Measurements from ENCODE around the gene TAF4B. TPM values are rescaled to one million over a fixed set of nuclear protein-coding genes. Genes with fewer than 3 reads are reported as not detected.

TAF4B gene
- total and polyA plus RNA-seq, 9 of the 15 experiments (the other 6 are each of a cell fraction or from before 2014, with no cell fraction given) = 4.5 to 25.3 (median 20.5) TPM

DNA sequence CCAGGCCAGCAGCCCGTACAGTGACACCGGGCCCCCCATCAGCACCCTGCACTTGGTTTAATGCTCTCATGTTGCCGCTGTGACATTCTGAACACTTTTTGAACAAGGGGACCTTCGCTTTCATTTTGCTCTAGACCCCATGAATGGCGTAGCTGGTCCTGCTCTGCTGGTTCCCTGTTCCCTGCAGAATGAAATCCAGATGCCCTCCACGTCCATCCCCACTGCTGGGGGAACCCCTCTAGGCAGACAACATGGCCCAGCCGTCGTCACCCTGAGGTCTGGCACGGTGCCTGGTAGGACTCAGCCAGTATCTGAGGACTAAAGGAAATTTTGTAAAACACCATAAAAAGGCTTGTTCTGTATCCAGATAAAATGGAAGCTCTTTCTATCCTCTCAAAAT lies 193.5 kb downstream of the TAF4B start:
- CTCF ChIA-PET (ENCODE audit: low intra/inter-chr PET ratio) = no interaction called here
- in situ Hi-C loops (cut with MboI) (no loop called here), intact Hi-C loops (cut with micrococcal nuclease) (no loop called here)
- no peak for ATAC-seq
- POLR2A ChIA-PET = interaction anchor here (0.9 kb wide), 1 partner anchor 9 kb away, joined by 4 read pairs; no protein-coding TSS in a partner anchor
- Histone ChIP-seq H3K4me3 (no peak overlapping the region), H2AFZ (ENCODE audit: low read depth, low read length) (no peak overlapping the region), H3K4me2 (ENCODE audit: insufficient read depth, low read length) (no peak overlapping the region), H4K20me1 (replicated peaks; ENCODE audit: control insufficient read depth, insufficient read depth, low read length) (no peaks in the 10 kb centered on the region), H3K9me3 (replicated peaks; ENCODE audit: control insufficient read depth, insufficient read depth, low read depth, low read length) (no peaks in the 10 kb centered on the region), H3K9me1 (ENCODE audit: control insufficient read depth, insufficient read depth, low read length) (no peaks in the 10 kb centered on the region), H3K36me3 (ENCODE audit: control insufficient read depth, insufficient read depth, low read length) (no peaks in the 10 kb centered on the region), H3K27me3 (ENCODE audit: control insufficient read depth in 2 of 2, insufficient read depth in 2 of 2, low read length in 2 of 2) (peaks cover 0 to 26% of the 10 kb centered on the region in 2 experiments), H3K79me2 (ENCODE audit: control insufficient read depth, insufficient read depth, low read length) (no peaks in the 10 kb centered on the region), H3K9ac (ENCODE audit: insufficient read depth in 1 of 2, low read depth in 2 of 2, low read length in 2 of 2) (no peak overlapping the region), H3K4me1 (replicated peaks in 1 of 2; ENCODE audit: control insufficient read depth in 2 of 2, insufficient read depth in 2 of 2, low read length in 2 of 2) (no peaks in the 10 kb centered on the region; a peak in 1 of 5 replicates), H3K27ac (ENCODE audit: extremely low read depth, low read depth, low read length) (no peak overlapping the region)
- FAIRE-seq = no peak
- no peak for DNase-seq (ENCODE audit: extremely low read depth in 1 of 4, low spot score in 3 of 4)
- WGBS (ENCODE audit: insufficient coverage, low coverage, missing lambda C conversion rate) = 2% methylated on average over 9 of the region's 9 CpGs
- no TSS peak for BruUV-seq (replicated peaks)
- no peak for TF ChIP-seq ZNF217 (CRISPR knock-in tag; IDR thresholded peaks at IDR 0.05)
- TF ChIP-seq, protein P1, sequence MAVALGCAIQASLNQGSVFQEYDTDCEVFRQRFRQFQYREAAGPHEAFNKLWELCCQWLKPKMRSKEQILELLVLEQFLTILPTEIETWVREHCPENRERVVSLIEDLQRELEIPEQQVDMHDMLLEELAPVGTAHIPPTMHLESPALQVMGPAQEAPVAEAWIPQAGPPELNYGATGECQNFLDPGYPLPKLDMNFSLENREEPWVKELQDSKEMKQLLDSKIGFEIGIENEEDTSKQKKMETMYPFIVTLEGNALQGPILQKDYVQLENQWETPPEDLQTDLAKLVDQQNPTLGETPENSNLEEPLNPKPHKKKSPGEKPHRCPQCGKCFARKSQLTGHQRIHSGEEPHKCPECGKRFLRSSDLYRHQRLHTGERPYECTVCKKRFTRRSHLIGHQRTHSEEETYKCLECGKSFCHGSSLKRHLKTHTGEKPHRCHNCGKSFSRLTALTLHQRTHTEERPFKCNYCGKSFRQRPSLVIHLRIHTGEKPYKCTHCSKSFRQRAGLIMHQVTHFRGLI (CRISPR knock-in tag; IDR thresholded peaks at IDR 0.05) = no peak
- no peak for TF ChIP-seq ZNF668 (CRISPR knock-in tag; IDR thresholded peaks at IDR 0.05)
- no peak for TF ChIP-seq MAFF (IDR thresholded peaks at IDR 0.05; ENCODE audit: low read length)
- TF ChIP-seq CHD7 (IDR thresholded peaks at IDR 0.05; ENCODE audit: low read depth, low read length) = no peak
- TF ChIP-seq ADNP (tag; IDR thresholded peaks at IDR 0.05) = no peak
- TF ChIP-seq ZKSCAN8 (CRISPR knock-in tag; IDR thresholded peaks at IDR 0.05) = no peak
- TF ChIP-seq, protein P2, sequence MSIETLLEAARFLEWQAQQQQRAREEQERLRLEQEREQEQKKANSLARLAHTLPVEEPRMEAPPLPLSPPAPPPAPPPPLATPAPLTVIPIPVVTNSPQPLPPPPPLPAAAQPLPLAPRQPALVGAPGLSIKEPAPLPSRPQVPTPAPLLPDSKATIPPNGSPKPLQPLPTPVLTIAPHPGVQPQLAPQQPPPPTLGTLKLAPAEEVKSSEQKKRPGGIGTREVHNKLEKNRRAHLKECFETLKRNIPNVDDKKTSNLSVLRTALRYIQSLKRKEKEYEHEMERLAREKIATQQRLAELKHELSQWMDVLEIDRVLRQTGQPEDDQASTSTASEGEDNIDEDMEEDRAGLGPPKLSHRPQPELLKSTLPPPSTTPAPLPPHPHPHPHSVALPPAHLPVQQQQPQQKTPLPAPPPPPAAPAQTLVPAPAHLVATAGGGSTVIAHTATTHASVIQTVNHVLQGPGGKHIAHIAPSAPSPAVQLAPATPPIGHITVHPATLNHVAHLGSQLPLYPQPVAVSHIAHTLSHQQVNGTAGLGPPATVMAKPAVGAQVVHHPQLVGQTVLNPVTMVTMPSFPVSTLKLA (conservative IDR thresholded peaks at IDR 0.05) = no peak
